DND-41 (cell line): Measurements from ENCODE around the gene SLC13A3.

ENCODE experiments used
- ATAC-seq: fragments of 200-7000 bp; cut with Tn5 transposase; 3 replicates; pipeline ENCODE4 v1.9.1; 2021; ENCODE audit warnings: low read depth; ENCODE audit not compliant: insufficient read depth
- DNase-seq: peaks from one replicate; pipeline ENCODE4 v3.0.0-alpha.2; 2020
- H2AFZ ChIP-seq: 2 replicates; pipeline ENCODE4 v1.6.0; 2012; ENCODE audit warnings: low read depth, low read length
- H3K27ac ChIP-seq: 2 replicates; pipeline ENCODE4 v1.5.1; 2012; ENCODE audit warnings: low read length, inconsistent platforms
- H3K27me3 ChIP-seq: fragments of 200-600 bp; sonication (generic); 2 replicates; pipeline ENCODE4 v1.6.0; 2012; ENCODE audit warnings: low read length, mild to moderate bottlenecking, inconsistent platforms; ENCODE audit not compliant: insufficient read depth, poor library complexity
- H3K36me3 ChIP-seq: 2 replicates; pipeline ENCODE4 v1.5.1; 2012; ENCODE audit warnings: low read length, inconsistent platforms; ENCODE audit not compliant: insufficient read depth
- H3K4me1 ChIP-seq: 2 replicates; pipeline ENCODE4 v1.5.1; 2012; ENCODE audit warnings: mild to moderate bottlenecking, low read length; ENCODE audit not compliant: insufficient read depth
- H3K4me2 ChIP-seq: 2 replicates; pipeline ENCODE4 v1.6.0; 2012; ENCODE audit warnings: mild to moderate bottlenecking, moderate library complexity, low read length, inconsistent platforms; ENCODE audit not compliant: insufficient read depth
- H3K4me3 ChIP-seq, 2 experiments: fragments of 200-600 bp in 1 of 2; shearing (Covaris generic) in 1 of 2; 2 replicates each; pipeline ENCODE4 v1.5.1; 2012 to 2016; ENCODE audit warnings: inconsistent platforms in 2 of 2, low read length in 2 of 2, mild to moderate bottlenecking in 2 of 2, low read depth in 1 of 2, moderate library complexity in 1 of 2
- H3K79me2 ChIP-seq: 2 replicates; pipeline ENCODE4 v1.6.0; 2012; ENCODE audit warnings: low read length, inconsistent platforms; ENCODE audit not compliant: insufficient read depth
- H3K9ac ChIP-seq: 2 replicates; pipeline ENCODE4 v1.6.0; 2012; ENCODE audit warnings: low read depth, mild to moderate bottlenecking, inconsistent platforms, low read length, moderate library complexity
- H3K9me3 ChIP-seq: 2 replicates; pipeline ENCODE4 v1.5.1; 2012; ENCODE audit warnings: low read length, moderate library complexity, mild to moderate bottlenecking, inconsistent platforms; ENCODE audit not compliant: insufficient read depth, severe bottlenecking
- H4K20me1 ChIP-seq: 2 replicates; pipeline ENCODE4 v1.6.0; 2012; ENCODE audit warnings: low read length; ENCODE audit not compliant: insufficient read depth
- CTCF ChIP-seq: IDR thresholded peaks from 2 replicates; pipeline ENCODE4 v1.5.1; 2012; ENCODE audit warnings: borderline replicate concordance, low read length, moderate library complexity, mild to moderate bottlenecking; ENCODE audit not compliant: poor library complexity, severe bottlenecking; ENCODE audit errors: extremely low read depth
- EZH2 ChIP-seq: IDR thresholded peaks from 3 replicates; pipeline ENCODE4 v1.6.1; 2012; ENCODE audit warnings: borderline replicate concordance, low read depth, mild to moderate bottlenecking, moderate library complexity, low read length, inconsistent platforms; ENCODE audit not compliant: severe bottlenecking

SLC13A3 gene

GRCh38 chr20:46570956-46571355, 80.3 kb downstream of the SLC13A3 start:
- H3K4me3 ChIP-seq = no peak overlapping the region
- TF ChIP-seq EZH2 = no peak
- TF ChIP-seq CTCF = no peak
- no peak overlapping the region for H3K27ac ChIP-seq
- peaks cover 9% of the 10 kb centered on the region for H3K27me3 ChIP-seq
- no peaks in the 10 kb centered on the region for H3K4me1 ChIP-seq
- ATAC-seq = no peak
- H3K79me2 ChIP-seq = no peaks in the 10 kb centered on the region
- DNase-seq = no peak
- H3K9me3 ChIP-seq = no peaks in the 10 kb centered on the region
- no peak overlapping the region for H3K4me2 ChIP-seq
- H3K9ac ChIP-seq = no peak overlapping the region
- H3K36me3 ChIP-seq = no peaks in the 10 kb centered on the region
- H4K20me1 ChIP-seq = 0 out of 2 replicates have a peak, but pooled peaks cover 3% of the 10 kb centered on the region
- H2AFZ ChIP-seq = no peak overlapping the region

- Histone ChIP-seq H3K79me2 (no peaks in the 10 kb centered on the region), H3K4me3 (no peak overlapping the region), H3K4me1 (no peaks in the 10 kb centered on the region), H3K27ac (no peak overlapping the region), H3K27me3 (peaks cover 9% of the 10 kb centered on the region), H3K36me3 (no peaks in the 10 kb centered on the region), H3K9ac (no peak overlapping the region), H4K20me1 (0 out of 2 replicates have a peak, but pooled peaks cover 3% of the 10 kb centered on the region), H3K9me3 (no peaks in the 10 kb centered on the region), H2AFZ (no peak overlapping the region), H3K4me2 (no peak overlapping the region)
- ATAC-seq (no peak), DNase-seq (no peak)
- no peak for TF ChIP-seq EZH2
- no peak for TF ChIP-seq CTCF
Observed at GRCh38 chr20:46569961-46570360, 81.3 kb downstream of the SLC13A3 start.

GRCh38 chr20:46568570-46569129, 82.6 kb downstream of the SLC13A3 start:
- no peaks in the 10 kb centered on the region for H3K79me2 ChIP-seq
- H3K9me3 ChIP-seq = no peaks in the 10 kb centered on the region
- H3K9ac ChIP-seq = no peak overlapping the region
- H4K20me1 ChIP-seq = 0 out of 2 replicates have a peak, but pooled peaks cover 3% of the 10 kb centered on the region
- no peak overlapping the region for H3K4me2 ChIP-seq
- ATAC-seq (no peak), DNase-seq (no peak)
- H2AFZ ChIP-seq = no peak overlapping the region
- no peaks in the 10 kb centered on the region for H3K36me3 ChIP-seq
- no peak overlapping the region for H3K27ac ChIP-seq
- no peak for TF ChIP-seq CTCF
- TF ChIP-seq EZH2 = no peak
- H3K4me3 ChIP-seq = no peak overlapping the region
- H3K4me1 ChIP-seq = no peaks in the 10 kb centered on the region
- H3K27me3 ChIP-seq = peaks cover 9% of the 10 kb centered on the region

- Histone ChIP-seq H3K27me3 (peaks cover 5% of the 10 kb centered on the region), H3K79me2 (no peaks in the 10 kb centered on the region), H3K9ac (no peak overlapping the region), H3K36me3 (no peaks in the 10 kb centered on the region), H2AFZ (no peak overlapping the region), H4K20me1 (no peaks in the 10 kb centered on the region), H3K4me3 (no peak overlapping the region), H3K27ac (no peak overlapping the region), H3K4me1 (no peaks in the 10 kb centered on the region), H3K4me2 (no peak overlapping the region), H3K9me3 (no peaks in the 10 kb centered on the region)
- TF ChIP-seq CTCF (no peak), EZH2 (no peak)
- DNase-seq (no peak), ATAC-seq (no peak)
Observed at GRCh38 chr20:46566125-46566524, 85.1 kb downstream of the SLC13A3 start.
